ENCODE results near the gene PXYLP1. TPM values are rescaled to one million over a fixed set of nuclear protein-coding genes. Genes with fewer than 3 reads are reported as not detected.
A peak's percentile ranks its signal among the peaks of the same experiment; 100 is the strongest.

Gene PXYLP1
- total and polyA plus RNA-seq, 4 donors = 3.8 to 29.6 (median 12.5) TPM

GRCh38 chr3:141323936-141324704 lies 92.5 kb downstream of the PXYLP1 start:
- Histone ChIP-seq H3K36me3 (ENCODE audit: control insufficient read depth in 1 of 2, insufficient read depth in 2 of 2, low read length in 1 of 2) (no peaks in the 10 kb centered on the region), H3K27me3 (ENCODE audit: control insufficient read depth in 1 of 2, insufficient read depth in 2 of 2, low read length in 1 of 2) (no peaks in the 10 kb centered on the region), H3K4me3 (ENCODE audit: low read length in 2 of 2) (no peak overlapping the region), H3K4me1 (ENCODE audit: control insufficient read depth in 1 of 2, insufficient read depth in 2 of 2, low read length in 2 of 2) (no peaks in the 10 kb centered on the region), H3K27ac (ENCODE audit: low read depth in 1 of 2, low read length in 2 of 2) (no peak overlapping the region), H3K9me3 (ENCODE audit: control insufficient read depth, low read length) (no peaks in the 10 kb centered on the region)
- intact Hi-C loops (cut with DNase I) = no loop called here
- ATAC-seq (ENCODE audit: low FRiP score) (no peak), DNase-seq (no peak)
- WGBS, 2 donors = 85 to 88% methylated on average over 4 of the region's 4 CpGs

- intact Hi-C loops (cut with DNase I) = no loop called here
- no peak overlapping the region for H3K27ac ChIP-seq (ENCODE audit: low read depth in 1 of 2, low read length in 2 of 2)
- ATAC-seq (ENCODE audit: low FRiP score) (no peak), DNase-seq (no peak)
- no peak overlapping the region for H3K4me3 ChIP-seq (ENCODE audit: low read length in 2 of 2)
- H3K27me3 ChIP-seq (ENCODE audit: control insufficient read depth in 1 of 2, insufficient read depth in 2 of 2, low read length in 1 of 2) = no peaks in the 10 kb centered on the region
- no peaks in the 10 kb centered on the region for H3K9me3 ChIP-seq (ENCODE audit: control insufficient read depth, low read length)
- H3K4me1 ChIP-seq (ENCODE audit: control insufficient read depth in 1 of 2, insufficient read depth in 2 of 2, low read length in 2 of 2) = no peaks in the 10 kb centered on the region
- no peaks in the 10 kb centered on the region for H3K36me3 ChIP-seq (ENCODE audit: control insufficient read depth in 1 of 2, insufficient read depth in 2 of 2, low read length in 1 of 2)
These were observed 94.5 kb downstream of the PXYLP1 start for GRCh38 chr3:141326123-141326522.

- H3K27ac ChIP-seq (ENCODE audit: low read depth in 1 of 2, low read length in 2 of 2) = no peak overlapping the region
- H3K4me1 ChIP-seq (ENCODE audit: control insufficient read depth in 1 of 2, insufficient read depth in 2 of 2, low read length in 2 of 2) = no peaks in the 10 kb centered on the region
- no peak overlapping the region for H3K4me3 ChIP-seq (ENCODE audit: low read length in 2 of 2)
- no peaks in the 10 kb centered on the region for H3K27me3 ChIP-seq (ENCODE audit: control insufficient read depth in 1 of 2, insufficient read depth in 2 of 2, low read length in 1 of 2)
- no peaks in the 10 kb centered on the region for H3K36me3 ChIP-seq (ENCODE audit: control insufficient read depth in 1 of 2, insufficient read depth in 2 of 2, low read length in 1 of 2)
- intact Hi-C loops (cut with DNase I) = no loop called here
- no peak for DNase-seq
- WGBS, 2 donors = 83 to 84% methylated on average over 3 of the region's 3 CpGs
- ATAC-seq (ENCODE audit: low FRiP score) = no peak
- H3K9me3 ChIP-seq (ENCODE audit: control insufficient read depth, low read length) = no peaks in the 10 kb centered on the region
These were observed 95.0 kb downstream of the PXYLP1 start for GRCh38 chr3:141326626-141327025.

GRCh38 chr3:141328286-141329166 lies 96.9 kb downstream of the PXYLP1 start:
- ATAC-seq (ENCODE audit: low FRiP score) = no peak
- Histone ChIP-seq H3K36me3 (ENCODE audit: control insufficient read depth in 1 of 2, insufficient read depth in 2 of 2, low read length in 1 of 2) (no peaks in the 10 kb centered on the region), H3K4me3 (ENCODE audit: low read length in 2 of 2) (no peak overlapping the region), H3K27ac (ENCODE audit: low read depth in 1 of 2, low read length in 2 of 2) (no peak overlapping the region), H3K9me3 (ENCODE audit: control insufficient read depth, low read length) (no peaks in the 10 kb centered on the region), H3K4me1 (ENCODE audit: control insufficient read depth in 1 of 2, insufficient read depth in 2 of 2, low read length in 2 of 2) (no peaks in the 10 kb centered on the region), H3K27me3 (ENCODE audit: control insufficient read depth in 1 of 2, insufficient read depth in 2 of 2, low read length in 1 of 2) (no peaks in the 10 kb centered on the region)
- intact Hi-C loops (cut with DNase I) = no loop called here
- WGBS, 2 donors = 84 to 86% methylated on average over 7 of the region's 7 CpGs
- no peak for DNase-seq

GRCh38 chr3:141330235-141330634 lies 98.6 kb downstream of the PXYLP1 start:
- ATAC-seq (ENCODE audit: low FRiP score) (no peak), DNase-seq (no peak)
- intact Hi-C loops (cut with DNase I) = no loop called here
- Histone ChIP-seq H3K9me3 (ENCODE audit: control insufficient read depth, low read length) (no peaks in the 10 kb centered on the region), H3K27ac (ENCODE audit: low read depth in 1 of 2, low read length in 2 of 2) (no peak overlapping the region), H3K36me3 (ENCODE audit: control insufficient read depth in 1 of 2, insufficient read depth in 2 of 2, low read length in 1 of 2) (no peaks in the 10 kb centered on the region), H3K4me1 (ENCODE audit: control insufficient read depth in 1 of 2, insufficient read depth in 2 of 2, low read length in 2 of 2) (no peaks in the 10 kb centered on the region), H3K27me3 (ENCODE audit: control insufficient read depth in 1 of 2, insufficient read depth in 2 of 2, low read length in 1 of 2) (no peaks in the 10 kb centered on the region), H3K4me3 (ENCODE audit: low read length in 2 of 2) (no peak overlapping the region)
- WGBS, 2 donors = 91 to 94% methylated on average over 3 of the region's 3 CpGs

- ATAC-seq (ENCODE audit: low FRiP score) = no peak
- WGBS, 2 donors = 97 to 99% methylated on average over 3 of the region's 3 CpGs
- intact Hi-C loops (cut with DNase I) = no loop called here
These were observed 99.2 kb downstream of the PXYLP1 start for GRCh38 chr3:141330718-141331376.

GRCh38 chr3:141331377-141332318 lies 100.0 kb downstream of the PXYLP1 start:
- Histone ChIP-seq H3K4me1 (ENCODE audit: control insufficient read depth in 1 of 2, insufficient read depth in 2 of 2, low read length in 2 of 2) (no peaks in the 10 kb centered on the region), H3K27me3 (ENCODE audit: control insufficient read depth in 1 of 2, insufficient read depth in 2 of 2, low read length in 1 of 2) (no peaks in the 10 kb centered on the region), H3K4me3 (ENCODE audit: low read length in 2 of 2) (no peak overlapping the region), H3K27ac (ENCODE audit: low read depth in 1 of 2, low read length in 2 of 2) (no peak overlapping the region), H3K36me3 (ENCODE audit: control insufficient read depth in 1 of 2, insufficient read depth in 2 of 2, low read length in 1 of 2) (no peaks in the 10 kb centered on the region), H3K9me3 (ENCODE audit: control insufficient read depth, low read length) (no peaks in the 10 kb centered on the region)
- ATAC-seq (ENCODE audit: low FRiP score) (peak; percentile 74), DNase-seq (peak; percentile 85 to 92)
- 55 to 59% methylated on average over 9 of the region's 9 CpGs for WGBS, 2 donors
- intact Hi-C loops (cut with DNase I) = no loop called here

More at GRCh38 chr3:141330718-141331376, 99.2 kb downstream of the PXYLP1 start:
- H3K9me3 ChIP-seq (ENCODE audit: control insufficient read depth, low read length) = no peaks in the 10 kb centered on the region
- no peak overlapping the region for H3K27ac ChIP-seq (ENCODE audit: low read depth in 1 of 2, low read length in 2 of 2)
- no peak for DNase-seq
- H3K36me3 ChIP-seq (ENCODE audit: control insufficient read depth in 1 of 2, insufficient read depth in 2 of 2, low read length in 1 of 2) = no peaks in the 10 kb centered on the region
- no peak overlapping the region for H3K4me3 ChIP-seq (ENCODE audit: low read length in 2 of 2)
- H3K27me3 ChIP-seq (ENCODE audit: control insufficient read depth in 1 of 2, insufficient read depth in 2 of 2, low read length in 1 of 2) = no peaks in the 10 kb centered on the region
- no peaks in the 10 kb centered on the region for H3K4me1 ChIP-seq (ENCODE audit: control insufficient read depth in 1 of 2, insufficient read depth in 2 of 2, low read length in 2 of 2)

- no peaks in the 10 kb centered on the region for H3K9me3 ChIP-seq (ENCODE audit: control insufficient read depth, low read length)
- WGBS, 2 donors = 85 to 86% methylated on average over 5 of the region's 5 CpGs
- no peaks in the 10 kb centered on the region for H3K27me3 ChIP-seq (ENCODE audit: control insufficient read depth in 1 of 2, insufficient read depth in 2 of 2, low read length in 1 of 2)
- intact Hi-C loops (cut with DNase I) = no loop called here
- no peak for ATAC-seq (ENCODE audit: low FRiP score)
- no peak overlapping the region for H3K27ac ChIP-seq (ENCODE audit: low read depth in 1 of 2, low read length in 2 of 2)
- H3K4me1 ChIP-seq (ENCODE audit: control insufficient read depth in 1 of 2, insufficient read depth in 2 of 2, low read length in 2 of 2) = no peaks in the 10 kb centered on the region
- H3K36me3 ChIP-seq (ENCODE audit: control insufficient read depth in 1 of 2, insufficient read depth in 2 of 2, low read length in 1 of 2) = no peaks in the 10 kb centered on the region
- no peak overlapping the region for H3K4me3 ChIP-seq (ENCODE audit: low read length in 2 of 2)
- DNase-seq = no peak
These were observed 100.8 kb downstream of the PXYLP1 start for GRCh38 chr3:141332416-141332815.
